Loucy (cell line): ENCODE data around the gene FXYD7.

ENCODE experiments used
- EZH2phosphoT487 ChIP-seq: fragments of 200-600 bp; IDR thresholded peaks from 2 replicates; pipeline ENCODE4 v1.6.1; 2018; ENCODE audit warnings: antibody characterized with exemption, mild to moderate bottlenecking, moderate library complexity, borderline replicate concordance
- TF ChIP-seq, protein P1 (sequence below): fragments of 200-600 bp; sonication (generic); conservative IDR thresholded peaks from 2 replicates; pipeline ENCODE4 v1.5.1; 2014; ENCODE audit warnings: mild to moderate bottlenecking, antibody characterized with exemption, low read length

GRCh38 chr19:35125270-35125717 lies 17.8 kb upstream of the FXYD7 start:
- TF ChIP-seq, protein P1, sequence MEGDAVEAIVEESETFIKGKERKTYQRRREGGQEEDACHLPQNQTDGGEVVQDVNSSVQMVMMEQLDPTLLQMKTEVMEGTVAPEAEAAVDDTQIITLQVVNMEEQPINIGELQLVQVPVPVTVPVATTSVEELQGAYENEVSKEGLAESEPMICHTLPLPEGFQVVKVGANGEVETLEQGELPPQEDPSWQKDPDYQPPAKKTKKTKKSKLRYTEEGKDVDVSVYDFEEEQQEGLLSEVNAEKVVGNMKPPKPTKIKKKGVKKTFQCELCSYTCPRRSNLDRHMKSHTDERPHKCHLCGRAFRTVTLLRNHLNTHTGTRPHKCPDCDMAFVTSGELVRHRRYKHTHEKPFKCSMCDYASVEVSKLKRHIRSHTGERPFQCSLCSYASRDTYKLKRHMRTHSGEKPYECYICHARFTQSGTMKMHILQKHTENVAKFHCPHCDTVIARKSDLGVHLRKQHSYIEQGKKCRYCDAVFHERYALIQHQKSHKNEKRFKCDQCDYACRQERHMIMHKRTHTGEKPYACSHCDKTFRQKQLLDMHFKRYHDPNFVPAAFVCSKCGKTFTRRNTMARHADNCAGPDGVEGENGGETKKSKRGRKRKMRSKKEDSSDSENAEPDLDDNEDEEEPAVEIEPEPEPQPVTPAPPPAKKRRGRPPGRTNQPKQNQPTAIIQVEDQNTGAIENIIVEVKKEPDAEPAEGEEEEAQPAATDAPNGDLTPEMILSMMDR: no peak
- TF ChIP-seq EZH2phosphoT487: no peak
